IPS DF 6.9 (cell line): Measurements from ENCODE around the gene MAML3.
A peak's percentile ranks its signal among the peaks of the same experiment; 100 is the strongest.

Source experiments
- DNase-seq: peaks from one replicate; pipeline ENCODE4 v3.0.0-alpha.2; 2013; ENCODE audit warnings: low read depth, low spot score
- H3K27ac ChIP-seq: one replicate; pipeline ENCODE4 v1.5.1; 2013; ENCODE audit warnings: low read length, control low read depth
- H3K27me3 ChIP-seq: 2 replicates; pipeline ENCODE4 v1.6.1; 2013; ENCODE audit warnings: mild to moderate bottlenecking, low read length; ENCODE audit not compliant: control insufficient read depth, insufficient read depth
- H3K36me3 ChIP-seq: 2 replicates; pipeline ENCODE4 v1.6.1; 2013; ENCODE audit warnings: low read length; ENCODE audit not compliant: control insufficient read depth, insufficient read depth
- H3K4me1 ChIP-seq: 2 replicates; pipeline ENCODE4 v1.6.1; 2013; ENCODE audit warnings: low read length; ENCODE audit not compliant: control insufficient read depth, insufficient read depth
- H3K4me3 ChIP-seq: 2 replicates; pipeline ENCODE4 v1.5.1; 2013; ENCODE audit warnings: mild to moderate bottlenecking, low read length
- H3K9me3 ChIP-seq: 2 replicates; pipeline ENCODE4 v1.6.1; 2013; ENCODE audit warnings: low read length, inconsistent platforms; ENCODE audit not compliant: control insufficient read depth, insufficient read depth
- WGBS: extraction: QIAGEN DNeasy Blood & Tissue Kit; methylation state at CpG from one replicate; pipeline ENCODE4 v1.1.7; 2013; ENCODE audit warnings: mixed read lengths, missing lambda C conversion rate; ENCODE audit not compliant: insufficient read length, insufficient coverage; 5-methylcytosine and 5-hydroxymethylcytosine counted together

The MAML3 gene

DNA sequence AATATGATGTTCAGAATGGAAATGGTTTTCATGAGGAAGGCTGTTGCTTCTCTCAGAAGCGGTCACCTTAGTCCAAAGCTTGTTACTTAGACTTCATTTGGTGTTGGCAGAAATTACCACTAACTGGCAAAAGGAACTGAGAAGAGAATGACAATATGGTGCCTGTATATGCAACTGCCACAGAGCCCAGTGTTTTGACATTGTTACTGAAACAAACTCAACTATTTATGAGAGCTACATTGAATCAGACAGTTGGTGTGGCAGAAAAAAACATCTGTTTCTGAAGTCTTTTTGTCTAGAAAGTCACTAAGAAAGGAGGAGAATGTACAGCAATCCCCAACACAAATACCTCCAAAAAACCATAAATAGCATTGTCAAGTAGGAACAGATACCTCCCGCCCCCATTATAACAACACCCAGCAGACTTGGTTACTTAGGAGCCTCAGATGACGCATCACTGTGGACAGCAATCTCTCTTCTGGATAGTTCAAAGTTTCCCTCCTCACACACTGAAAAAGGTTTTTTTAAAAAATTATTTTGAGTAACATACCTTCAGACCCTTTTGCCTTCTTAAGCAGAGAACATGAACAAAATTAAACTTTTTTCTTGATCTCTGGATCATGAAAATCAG is 92.2 kb downstream of the MAML3 start:
- H3K4me1 ChIP-seq = no peaks in the 10 kb centered on the region
- DNase-seq = no peak
- no peak overlapping the region for H3K4me3 ChIP-seq
- no peaks in the 10 kb centered on the region for H3K27me3 ChIP-seq
- no CpG with 5 or more reads among the region's 3 CpGs for WGBS
- H3K36me3 ChIP-seq = no peaks in the 10 kb centered on the region
- H3K9me3 ChIP-seq = no peaks in the 10 kb centered on the region
- no peak overlapping the region for H3K27ac ChIP-seq

GRCh38 chr4:140061194-140061593 is 92.8 kb downstream of the MAML3 start:
- no peaks in the 10 kb centered on the region for H3K36me3 ChIP-seq
- H3K27ac ChIP-seq = no peak overlapping the region
- H3K9me3 ChIP-seq = no peaks in the 10 kb centered on the region
- no peaks in the 10 kb centered on the region for H3K4me1 ChIP-seq
- no peaks in the 10 kb centered on the region for H3K27me3 ChIP-seq
- H3K4me3 ChIP-seq = no peak overlapping the region
- no peak for DNase-seq
- WGBS = no CpG with 5 or more reads among the region's 4 CpGs

- Histone ChIP-seq H3K36me3 (no peaks in the 10 kb centered on the region), H3K4me1 (no peaks in the 10 kb centered on the region), H3K27ac (no peak overlapping the region), H3K4me3 (no peak overlapping the region), H3K27me3 (no peaks in the 10 kb centered on the region), H3K9me3 (no peaks in the 10 kb centered on the region)
- WGBS = no CpG with 5 or more reads among the region's 1 CpG
- DNase-seq = no peak
Measured at GRCh38 chr4:140059159-140059558, 94.8 kb downstream of the MAML3 start.

- no peak overlapping the region for H3K27ac ChIP-seq
- H3K9me3 ChIP-seq = no peaks in the 10 kb centered on the region
- no peak overlapping the region for H3K4me3 ChIP-seq
- H3K36me3 ChIP-seq = no peaks in the 10 kb centered on the region
- no peak for DNase-seq
- WGBS = no CpG with 5 or more reads among the region's 2 CpGs
- no peaks in the 10 kb centered on the region for H3K27me3 ChIP-seq
- H3K4me1 ChIP-seq = no peaks in the 10 kb centered on the region
Measured at GRCh38 chr4:140057701-140058100, 96.3 kb downstream of the MAML3 start.

GRCh38 chr4:140056015-140056414 is 98.0 kb downstream of the MAML3 start:
- no CpG with 5 or more reads among the region's 3 CpGs for WGBS
- H3K27me3 ChIP-seq = no peaks in the 10 kb centered on the region
- H3K36me3 ChIP-seq = no peaks in the 10 kb centered on the region
- no peak overlapping the region for H3K4me3 ChIP-seq
- no peak overlapping the region for H3K27ac ChIP-seq
- no peaks in the 10 kb centered on the region for H3K9me3 ChIP-seq
- DNase-seq = no peak
- no peaks in the 10 kb centered on the region for H3K4me1 ChIP-seq

- no peaks in the 10 kb centered on the region for H3K9me3 ChIP-seq
- no peak overlapping the region for H3K27ac ChIP-seq
- DNase-seq = no peak
- no peaks in the 10 kb centered on the region for H3K27me3 ChIP-seq
- H3K4me1 ChIP-seq = 0 out of 2 replicates have a peak, but pooled peaks cover 2% of the 10 kb centered on the region
- no peak overlapping the region for H3K4me3 ChIP-seq
- WGBS = no CpG with 5 or more reads among the region's 1 CpG
- no peaks in the 10 kb centered on the region for H3K36me3 ChIP-seq
Measured at GRCh38 chr4:140054861-140055260, 99.1 kb downstream of the MAML3 start.

- WGBS = no CpG with 5 or more reads among the region's 4 CpGs
- Histone ChIP-seq H3K27me3 (no peaks in the 10 kb centered on the region), H3K27ac (no peak overlapping the region), H3K9me3 (no peaks in the 10 kb centered on the region), H3K4me3 (no peak overlapping the region), H3K4me1 (0 out of 2 replicates have a peak, but pooled peaks cover 2% of the 10 kb centered on the region), H3K36me3 (no peaks in the 10 kb centered on the region)
- DNase-seq = no peak
Measured at GRCh38 chr4:140053185-140053584, 100.8 kb downstream of the MAML3 start.

- Histone ChIP-seq H3K27ac (no peak overlapping the region), H3K4me3 (no peak overlapping the region), H3K4me1 (0 out of 2 replicates have a peak, but pooled peaks cover 2% of the 10 kb centered on the region), H3K9me3 (no peaks in the 10 kb centered on the region), H3K27me3 (no peaks in the 10 kb centered on the region), H3K36me3 (no peaks in the 10 kb centered on the region)
- WGBS = no CpG with 5 or more reads among the region's 3 CpGs
- no peak for DNase-seq
Measured at GRCh38 chr4:140052050-140052449, 101.9 kb downstream of the MAML3 start.

DNA sequence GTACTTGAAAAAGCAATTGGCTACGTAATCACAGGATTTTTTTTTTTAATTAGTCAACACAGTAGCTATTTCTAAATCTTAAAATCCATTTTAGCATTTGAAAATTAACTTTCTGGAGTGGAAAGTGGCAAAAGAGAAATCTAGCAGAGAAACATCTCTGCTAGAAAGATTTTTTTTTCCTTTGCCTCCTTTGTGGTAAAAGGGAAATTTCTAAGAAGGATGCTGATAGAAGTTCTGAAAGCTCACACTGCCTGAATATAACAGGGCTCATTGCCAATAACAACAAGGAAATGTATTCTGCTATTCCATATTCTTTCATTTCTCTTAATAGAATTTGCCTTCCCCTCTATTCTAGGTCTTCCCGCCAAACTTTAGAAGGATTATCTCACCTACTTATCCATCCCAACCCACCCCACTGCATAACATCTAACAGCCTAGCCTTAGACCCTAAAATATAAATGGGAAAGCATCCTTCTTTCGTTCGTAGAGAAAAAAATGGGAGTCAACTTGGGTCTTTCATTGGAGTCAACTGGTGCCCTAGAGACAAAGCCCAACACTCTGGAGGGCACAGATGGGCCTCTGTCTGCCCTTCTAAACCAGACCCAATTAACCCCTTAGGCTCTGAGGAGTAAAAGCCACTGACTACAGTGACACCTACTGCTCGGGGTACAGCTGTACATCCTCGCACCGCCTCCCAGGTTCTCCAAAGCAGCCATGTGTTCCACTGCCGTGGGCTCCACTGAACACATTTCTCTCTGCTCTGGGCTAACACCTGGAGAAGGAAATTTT is 103.9 kb downstream of the MAML3 start:
- H3K27me3 ChIP-seq = no peaks in the 10 kb centered on the region
- H3K27ac ChIP-seq = no peak overlapping the region
- peaks cover 2% of the 10 kb centered on the region; the same call in 1 of the 2 replicates for H3K4me1 ChIP-seq
- H3K9me3 ChIP-seq = no peaks in the 10 kb centered on the region
- H3K4me3 ChIP-seq = no peak overlapping the region
- WGBS = no CpG with 5 or more reads among the region's 8 CpGs
- peak; percentile 48 for DNase-seq
- H3K36me3 ChIP-seq = no peaks in the 10 kb centered on the region

- Histone ChIP-seq H3K4me3 (no peak overlapping the region), H3K9me3 (no peaks in the 10 kb centered on the region), H3K36me3 (no peaks in the 10 kb centered on the region), H3K27ac (no peak overlapping the region), H3K27me3 (no peaks in the 10 kb centered on the region), H3K4me1 (peaks cover 2% of the 10 kb centered on the region; the same call in 1 of the 2 replicates)
- DNase-seq = peak; percentile 63
- WGBS = no CpG with 5 or more reads among the region's 13 CpGs
Measured at GRCh38 chr4:140049024-140049848, 104.7 kb downstream of the MAML3 start.
